ENCODE measurements around the gene CACNA1D.
"Not testable (repeated sequence)": the region's sequence is repeated elsewhere in the genome, so short reads cannot be mapped to it uniquely, and the experiment has no call there.

CACNA1D gene

DNA sequence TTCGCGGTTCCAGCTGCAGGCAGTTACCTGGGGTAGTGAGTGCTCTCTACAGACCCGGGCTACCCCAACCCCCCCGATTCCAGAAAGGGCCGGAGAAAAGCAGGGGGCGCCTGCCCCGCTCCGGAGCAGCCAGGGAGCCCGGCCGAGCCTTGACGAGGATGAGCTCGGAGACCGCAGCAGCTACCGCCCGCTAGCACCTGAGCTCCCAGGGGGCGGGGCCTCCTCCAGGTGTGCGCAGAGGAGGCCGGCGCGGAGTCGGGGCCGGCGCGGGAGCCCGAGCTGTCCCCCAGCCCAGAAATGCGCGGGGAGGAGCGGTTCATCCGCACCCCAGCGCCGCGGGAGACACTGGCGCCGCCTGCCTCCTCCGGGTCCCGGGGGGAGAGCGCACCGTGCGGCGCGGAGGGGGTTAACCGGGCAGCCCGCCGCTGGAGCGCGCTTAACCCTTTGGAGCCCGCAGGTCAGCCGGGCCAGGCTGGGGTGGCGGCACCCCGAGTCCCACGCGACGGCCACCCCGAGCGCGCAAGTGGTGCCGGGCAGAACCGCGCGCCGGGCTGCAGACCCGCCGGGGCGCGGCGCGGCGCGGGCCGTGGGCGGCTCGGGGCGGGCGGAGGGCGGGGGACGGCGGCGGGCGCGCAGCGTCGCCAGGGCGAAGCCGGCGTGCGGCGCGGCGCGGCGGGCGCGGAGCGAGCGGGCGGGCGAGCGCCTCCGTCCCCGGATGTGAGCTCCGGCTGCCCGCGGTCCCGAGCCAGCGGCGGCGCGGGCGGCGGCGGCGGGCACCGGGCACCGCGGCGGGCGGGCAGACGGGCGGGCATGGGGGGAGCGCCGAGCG lies at the start of gene CACNA1D:
Gene CACNA1D (plus strand): TSS at position 649 of the 829 bp plus-strand sequence. CDS start 556 bp downstream, outside the sequence.
- no peak for DNase-seq (ENCODE audit: low read depth)

DNA sequence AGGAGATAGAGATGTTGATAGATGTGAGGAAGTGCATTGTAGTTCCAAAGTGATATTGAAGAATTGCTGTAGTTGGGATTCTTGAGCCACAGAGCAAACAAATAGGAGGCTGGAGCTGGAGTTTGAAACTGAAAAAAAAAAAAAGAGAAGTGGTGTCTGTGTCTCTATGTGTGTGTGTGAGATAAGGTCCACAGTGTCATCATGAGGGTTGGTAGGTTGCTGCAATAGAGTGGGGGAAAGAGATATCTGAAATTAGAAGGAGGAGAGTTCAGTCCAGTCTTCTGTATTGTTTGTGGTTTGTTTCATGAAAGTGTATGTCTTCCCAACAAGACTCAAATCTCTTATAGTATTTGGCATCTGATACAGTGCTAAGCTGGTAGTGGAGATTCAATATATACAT lies 37.3 kb upstream of the CACNA1D start:
- DNase-seq (ENCODE audit: low read depth): no peak

DNA sequence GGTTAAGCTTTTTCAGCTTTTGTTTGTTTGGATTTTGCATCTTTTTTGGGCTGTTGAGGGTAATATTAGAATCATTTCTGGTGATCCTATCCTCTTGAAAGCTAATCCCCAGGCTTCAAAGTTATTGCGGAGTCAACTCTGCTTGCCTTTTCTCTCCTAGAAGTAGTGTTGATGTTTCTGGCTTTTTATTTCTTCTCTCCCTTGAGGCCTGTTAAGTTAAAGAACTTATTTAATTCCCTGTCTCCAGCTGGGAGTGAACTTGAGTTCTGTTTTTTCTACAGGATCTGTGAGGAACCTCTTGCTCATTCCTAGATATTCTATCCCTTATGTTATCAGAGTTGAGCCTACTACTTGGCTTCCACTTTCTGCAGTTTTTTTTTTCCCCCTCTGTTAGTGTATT lies 34.1 kb upstream of the CACNA1D start:
- no peak for DNase-seq (ENCODE audit: low read depth)

DNA sequence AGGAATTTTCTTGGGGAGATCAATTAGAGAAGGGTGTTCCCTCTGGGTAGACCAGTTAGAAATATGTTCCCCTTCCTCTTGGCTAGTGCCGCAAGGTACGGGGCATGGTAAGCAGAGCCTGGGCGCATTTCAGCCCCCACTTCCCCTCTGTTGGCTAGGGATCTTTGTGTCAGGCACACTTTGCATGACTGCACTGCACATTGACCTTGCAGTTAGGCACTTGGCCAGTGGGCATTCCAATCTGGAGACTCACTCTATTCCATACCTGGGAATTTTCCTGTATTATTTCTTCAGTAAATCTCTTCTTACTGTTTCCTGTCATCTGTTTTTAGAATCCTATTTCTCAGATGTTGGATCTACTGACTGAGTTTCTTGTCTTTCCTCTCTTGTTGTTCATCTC lies 30.0 kb upstream of the CACNA1D start:
- DNase-seq (ENCODE audit: low read depth): no peak

DNA sequence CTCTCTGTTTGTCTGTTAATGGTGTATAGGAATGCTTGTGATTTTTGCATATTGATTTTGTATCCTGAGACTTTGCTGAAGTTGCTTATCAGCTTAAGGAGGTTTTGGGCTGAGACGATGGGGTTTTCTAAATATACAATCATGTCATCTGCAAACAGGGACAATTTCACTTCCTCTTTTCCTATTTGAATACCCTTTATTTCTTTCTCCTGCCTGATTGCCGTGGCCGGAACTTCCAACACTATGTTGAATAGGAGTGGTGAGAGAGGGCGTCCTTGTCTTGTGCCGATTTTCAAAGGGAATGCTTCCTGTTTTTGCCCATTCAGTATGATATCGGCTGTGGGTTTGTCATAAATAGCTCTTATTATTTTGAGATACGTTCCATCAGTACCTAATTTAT lies 24.7 kb upstream of the CACNA1D start:
- not testable (repeated sequence) for DNase-seq (ENCODE audit: low read depth)

DNA sequence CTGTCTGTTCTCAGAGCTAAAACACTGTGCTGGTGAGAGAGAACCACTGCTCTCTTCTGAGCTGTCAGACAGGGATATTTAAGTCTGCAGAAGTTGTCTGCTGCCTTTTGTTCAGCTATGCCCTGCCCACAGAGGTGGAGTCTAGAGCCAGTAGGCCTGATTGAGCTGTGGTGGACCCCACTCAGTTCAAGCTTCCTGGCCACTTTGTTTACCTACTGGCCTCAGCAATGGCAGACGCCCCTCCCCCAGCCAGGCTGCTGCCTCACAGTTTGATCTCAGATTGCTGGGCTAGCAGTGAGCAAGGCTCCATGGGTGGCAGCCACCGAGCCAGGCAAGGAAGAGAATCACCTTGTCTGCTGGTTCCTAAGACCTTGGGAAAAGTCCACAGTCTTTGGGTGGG lies 21.0 kb upstream of the CACNA1D start:
- DNase-seq (ENCODE audit: low read depth): no peak

DNA sequence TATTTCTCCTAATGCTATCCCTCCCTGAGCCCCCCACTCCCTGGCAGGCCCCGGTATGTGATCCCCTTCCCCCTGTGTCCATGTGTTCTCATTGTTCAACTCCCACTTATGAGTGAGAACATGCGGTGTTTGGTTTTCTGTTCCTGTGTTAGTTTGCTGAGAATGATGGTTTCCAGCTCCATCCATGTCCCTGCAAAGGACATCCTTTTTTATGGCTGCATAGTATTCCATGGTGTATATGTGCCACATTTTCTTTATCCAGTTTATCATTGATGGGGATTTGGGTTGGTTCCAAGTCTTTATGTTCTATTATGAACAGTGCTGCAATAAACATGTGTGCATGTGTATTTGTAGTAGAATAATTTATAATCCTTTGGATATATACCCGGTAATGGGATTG lies 18.0 kb upstream of the CACNA1D start:
- not testable (repeated sequence) for DNase-seq (ENCODE audit: low read depth)

DNA sequence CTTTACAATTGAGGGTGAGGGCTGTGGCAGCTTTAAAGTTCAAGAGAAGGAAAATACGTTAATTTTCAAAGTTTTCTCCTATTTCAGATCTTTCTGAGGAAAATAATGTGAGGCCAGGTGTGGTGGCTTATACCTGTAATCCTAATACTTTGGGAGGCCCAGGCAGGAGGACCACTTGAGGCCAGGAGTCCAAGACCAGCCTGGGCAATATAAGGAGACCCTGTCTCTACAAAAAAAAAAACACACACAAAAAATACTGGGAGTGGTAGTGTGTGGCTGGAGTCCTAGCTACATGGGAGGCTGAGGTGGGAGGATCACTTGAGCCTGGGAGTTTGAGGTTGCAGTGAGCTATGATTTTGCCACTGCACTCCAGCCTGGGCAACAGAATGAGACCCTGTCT lies 16.7 kb upstream of the CACNA1D start:
- not testable (repeated sequence) for DNase-seq (ENCODE audit: low read depth)

DNA sequence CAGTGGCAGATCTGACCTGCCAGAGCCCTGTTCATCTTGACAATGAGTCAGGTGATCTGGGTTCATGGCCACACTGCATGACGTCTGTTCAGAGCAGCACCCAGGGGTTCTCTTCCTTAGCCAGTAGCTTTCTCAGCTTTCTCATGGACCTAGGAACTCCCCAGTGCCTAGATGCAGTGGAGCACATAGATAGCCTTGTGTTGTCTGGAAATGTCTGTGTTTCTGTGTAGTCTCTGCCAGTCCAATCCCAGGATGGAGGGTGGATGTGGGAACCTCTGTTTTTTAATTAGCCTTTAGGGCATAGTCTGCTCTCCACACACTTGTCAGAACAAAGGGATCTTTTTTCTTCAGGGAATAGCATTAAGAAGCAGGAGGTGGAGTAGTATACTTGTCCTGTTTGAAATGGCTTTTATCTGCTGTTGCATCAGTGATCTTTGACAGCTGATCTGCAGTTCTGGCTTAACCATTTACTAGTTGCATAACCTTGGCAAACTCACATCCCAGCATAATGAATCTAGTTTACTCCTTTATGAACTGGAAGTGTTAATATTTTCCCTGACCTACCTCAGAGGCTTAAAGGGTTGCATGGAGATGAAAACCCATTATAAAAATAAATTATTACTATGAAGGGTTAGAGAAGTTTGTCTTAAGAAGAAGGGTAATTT lies 16.1 kb upstream of the CACNA1D start:
- DNase-seq (ENCODE audit: low read depth): no peak

DNA sequence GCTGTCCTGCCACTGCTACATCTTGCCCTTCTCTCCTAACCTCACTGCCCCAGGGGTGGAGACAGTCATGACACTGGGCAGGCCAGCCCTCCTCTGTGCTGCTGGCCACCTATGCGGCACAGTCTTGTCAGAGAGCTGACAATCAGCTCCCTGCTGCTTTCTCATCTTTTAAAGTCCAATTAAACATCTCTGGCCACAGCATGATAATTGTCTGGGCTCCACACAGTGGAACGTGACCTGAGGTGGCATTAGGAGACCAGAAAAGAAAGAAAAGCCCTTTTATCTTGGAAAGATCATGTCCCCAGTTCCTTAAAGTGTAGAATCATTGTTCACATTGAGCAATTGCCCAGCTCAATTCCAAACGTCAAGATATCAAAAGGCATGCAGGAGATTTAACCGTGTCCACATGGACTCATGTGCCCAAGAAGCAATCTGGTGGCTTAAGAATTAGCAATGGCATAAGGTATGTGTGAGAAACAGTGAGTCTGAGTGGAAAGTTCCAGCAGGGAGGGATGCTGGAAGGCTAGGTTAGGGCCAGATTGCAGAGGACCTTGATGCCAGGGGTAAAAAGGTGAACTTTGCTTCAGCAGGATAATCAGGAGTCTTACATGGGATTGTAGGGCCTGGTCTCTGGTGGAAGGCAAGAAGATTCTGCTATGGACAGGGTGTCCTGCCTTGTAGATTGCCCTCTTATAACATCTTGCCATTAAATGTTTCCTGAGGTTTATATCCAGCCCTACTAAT lies 15.3 kb upstream of the CACNA1D start:
- DNase-seq (ENCODE audit: low read depth): no peak

DNA sequence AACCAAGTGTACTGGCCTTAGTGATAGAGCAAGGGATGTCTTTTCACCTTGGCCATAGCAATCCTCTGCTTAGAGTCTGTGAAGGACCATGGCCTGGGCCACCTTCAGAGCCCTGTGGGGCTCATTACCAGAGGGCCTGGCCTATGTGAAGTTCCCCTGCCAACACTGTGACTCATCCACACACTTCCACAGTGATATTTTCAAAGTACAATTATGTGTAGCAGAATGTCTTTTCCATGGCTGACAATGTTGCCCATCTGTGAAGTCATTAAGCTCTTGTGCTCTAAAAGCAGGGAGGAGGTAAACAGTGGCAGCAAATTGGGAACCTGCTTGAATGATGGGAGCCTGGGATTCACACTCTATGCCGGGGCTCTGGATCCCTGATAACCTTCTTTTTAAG lies 12.2 kb upstream of the CACNA1D start:
- no peak for DNase-seq (ENCODE audit: low read depth)

DNA sequence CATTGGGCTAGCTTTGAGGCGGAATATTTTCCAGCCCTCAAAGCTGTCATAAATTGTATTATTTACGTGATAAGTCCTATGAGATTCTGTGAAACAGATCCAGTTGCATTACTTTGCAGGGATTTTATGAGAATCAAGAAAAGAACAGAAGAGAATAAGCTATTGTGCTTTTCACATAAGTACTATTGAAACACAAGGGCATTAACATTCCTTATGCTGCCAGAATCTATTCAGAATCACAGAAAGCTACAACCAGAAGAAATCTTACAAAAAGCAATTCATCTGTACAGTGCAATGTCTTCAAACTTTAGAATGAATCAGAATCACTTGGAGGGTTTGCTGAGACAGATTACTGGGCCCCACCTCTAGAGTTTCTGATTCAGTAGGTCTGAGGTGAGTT lies 10.6 kb upstream of the CACNA1D start:
- no peak for DNase-seq (ENCODE audit: low read depth)

DNA sequence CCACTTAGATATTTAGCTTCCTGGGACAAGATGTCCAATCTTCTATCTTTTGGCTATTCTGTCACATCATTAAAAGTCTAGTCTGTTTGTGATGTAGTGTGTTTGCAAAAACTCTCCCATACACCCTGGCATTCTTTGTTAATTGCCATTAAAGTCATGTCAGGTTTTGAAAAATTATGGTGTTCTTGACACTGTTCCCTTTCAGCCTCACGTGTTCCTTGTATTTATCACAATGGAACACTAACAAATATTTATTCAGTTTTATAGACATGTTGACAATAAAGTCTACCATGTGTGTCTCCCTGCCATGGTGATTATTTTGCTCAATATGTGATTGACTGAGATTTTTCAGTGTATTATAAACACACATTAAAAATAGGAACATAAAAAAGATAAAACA lies 9.4 kb upstream of the CACNA1D start:
- DNase-seq (ENCODE audit: low read depth): no peak

DNA sequence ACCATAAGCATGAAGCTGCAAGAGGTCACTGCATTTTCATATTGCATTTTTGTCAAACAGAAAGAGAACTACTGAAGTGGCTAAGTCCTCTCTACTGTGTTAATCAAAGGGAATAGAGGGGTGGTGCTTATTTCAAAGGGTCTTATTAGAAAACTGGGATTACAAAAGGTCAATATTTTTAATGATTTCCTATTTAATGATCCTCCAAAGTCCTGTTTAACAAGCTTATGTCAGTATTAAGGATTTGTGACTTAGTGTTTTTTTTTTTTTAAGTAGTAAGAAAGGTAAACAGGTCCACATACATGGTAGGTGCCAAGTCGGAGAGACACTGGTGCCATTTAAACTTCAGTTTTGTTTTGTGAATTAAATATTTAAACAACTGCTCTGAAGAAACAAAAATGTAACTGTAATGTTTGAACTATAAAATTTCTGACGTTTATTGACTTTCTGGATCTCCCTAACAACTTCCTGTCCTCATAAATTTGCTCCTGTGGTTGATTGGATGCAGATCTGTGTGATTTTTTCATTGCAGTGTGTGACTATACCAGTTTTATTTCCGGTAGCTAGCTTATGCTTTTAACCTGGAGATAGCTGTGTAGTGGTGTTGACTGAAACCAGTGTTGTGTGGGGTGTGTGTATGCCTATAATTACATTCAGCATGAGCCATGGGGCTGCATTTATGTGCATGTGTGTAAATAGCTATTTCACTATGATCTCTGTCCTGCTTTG lies 8.6 kb upstream of the CACNA1D start:
- DNase-seq (ENCODE audit: low read depth): no peak

DNA sequence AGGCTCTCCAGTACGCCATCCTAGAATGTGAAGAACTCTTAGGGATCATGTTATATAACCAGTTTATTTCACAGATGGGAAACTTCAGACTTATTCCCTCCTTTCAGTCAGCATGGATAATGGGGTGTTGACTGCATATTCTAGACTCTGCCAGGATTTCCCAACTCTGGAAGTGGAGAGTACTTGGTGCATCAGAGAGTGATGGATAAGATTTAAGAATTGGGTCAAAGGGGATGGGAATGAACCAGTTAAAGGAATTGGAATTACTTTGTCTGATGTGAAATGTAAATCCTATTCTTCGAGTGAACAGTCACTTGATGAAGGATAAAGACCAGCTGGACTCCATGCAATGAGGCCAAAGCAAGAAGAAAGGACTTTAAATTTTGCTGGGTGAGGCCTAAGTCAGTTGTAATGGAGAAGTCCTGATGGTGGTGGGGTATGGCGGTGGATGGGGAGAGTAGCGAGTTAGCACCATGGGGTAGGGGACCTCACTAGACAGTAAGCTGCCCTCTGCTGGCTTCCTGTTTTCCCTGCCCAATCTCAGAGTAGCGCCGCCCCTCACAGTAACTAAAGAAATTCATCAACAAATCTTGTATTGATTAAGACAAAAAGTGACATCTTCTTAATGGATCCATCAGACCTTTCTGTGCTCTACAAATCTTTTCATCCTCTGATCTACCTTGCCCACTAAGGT lies 7.3 kb upstream of the CACNA1D start:
- DNase-seq (ENCODE audit: low read depth): no peak

DNA sequence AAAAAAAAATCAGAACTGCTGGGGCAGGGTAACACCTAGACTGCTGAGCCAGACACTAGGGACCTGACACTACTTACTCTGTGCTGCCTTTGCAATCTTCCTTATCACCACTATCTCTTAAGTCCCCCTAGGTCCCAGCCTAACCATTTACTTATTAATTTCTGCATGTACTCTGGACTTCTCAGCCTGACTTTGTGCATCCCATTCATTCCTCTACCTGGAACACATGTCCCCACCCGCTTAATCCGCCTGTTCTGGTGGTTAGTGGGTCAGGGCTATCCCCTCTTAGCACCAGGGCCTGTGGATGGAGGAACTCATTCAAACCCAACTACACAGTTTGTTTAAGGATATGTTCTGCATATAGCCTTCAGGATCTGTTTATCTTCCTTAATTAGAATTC lies 5.0 kb upstream of the CACNA1D start:
- DNase-seq (ENCODE audit: low read depth): no peak

DNA sequence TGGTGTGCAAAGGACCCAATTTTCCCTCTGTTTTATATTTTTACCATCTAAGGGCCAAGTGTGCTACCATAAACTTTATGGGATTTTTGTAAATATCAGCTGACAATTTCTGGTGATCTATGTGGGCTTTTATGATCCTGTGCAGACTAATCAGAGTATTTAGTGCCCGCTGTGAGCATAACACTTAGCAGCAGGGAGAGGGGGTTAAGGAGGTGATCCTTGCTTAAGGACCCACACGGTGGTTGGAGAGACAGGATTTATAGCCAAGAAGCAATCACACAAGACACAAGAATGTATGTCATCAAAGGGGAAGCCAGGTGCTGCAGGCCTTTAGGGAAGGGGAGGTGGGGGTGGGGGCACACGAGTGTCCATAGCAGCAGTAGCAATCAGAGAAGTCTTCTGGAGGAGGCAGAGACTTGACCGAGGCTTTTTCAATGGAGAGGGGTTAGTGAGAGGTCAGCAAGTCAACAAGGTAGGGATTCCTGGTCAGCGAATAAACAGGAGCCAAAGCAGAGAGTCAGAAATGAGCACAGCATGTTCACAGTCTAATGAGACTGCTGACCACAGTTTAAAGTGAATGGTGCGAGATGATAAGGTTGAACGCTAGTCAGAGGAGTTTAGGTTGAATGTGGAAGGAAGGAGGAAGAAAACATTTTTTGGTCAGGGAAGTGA lies 4.5 kb upstream of the CACNA1D start:
- DNase-seq (ENCODE audit: low read depth): no peak

DNA sequence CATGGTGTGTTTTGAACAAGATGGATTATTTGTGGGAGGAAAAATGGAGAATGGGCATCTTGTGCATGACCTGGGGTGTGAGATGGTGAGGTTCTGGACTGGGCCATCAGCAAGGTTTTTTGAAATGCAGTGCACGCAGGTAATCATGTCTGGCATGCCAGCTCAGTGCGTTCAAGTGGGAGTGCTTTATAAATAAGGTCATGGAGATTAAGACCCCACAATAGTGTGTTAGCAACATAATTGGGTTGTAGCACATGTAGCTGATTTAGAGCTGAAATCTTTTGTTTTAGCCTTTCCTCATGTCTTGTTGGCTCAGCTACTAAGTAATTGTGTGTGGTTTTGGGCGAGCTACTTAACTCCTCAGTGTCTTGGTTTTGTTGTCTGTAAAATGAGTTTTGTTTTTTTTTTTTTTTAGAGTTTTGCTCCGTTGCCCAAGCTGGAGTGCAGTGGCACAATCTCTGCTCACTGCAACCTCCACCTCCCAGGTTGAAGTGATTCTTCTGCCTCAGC lies 3.9 kb upstream of the CACNA1D start:
- DNase-seq (ENCODE audit: low read depth): no peak

DNA sequence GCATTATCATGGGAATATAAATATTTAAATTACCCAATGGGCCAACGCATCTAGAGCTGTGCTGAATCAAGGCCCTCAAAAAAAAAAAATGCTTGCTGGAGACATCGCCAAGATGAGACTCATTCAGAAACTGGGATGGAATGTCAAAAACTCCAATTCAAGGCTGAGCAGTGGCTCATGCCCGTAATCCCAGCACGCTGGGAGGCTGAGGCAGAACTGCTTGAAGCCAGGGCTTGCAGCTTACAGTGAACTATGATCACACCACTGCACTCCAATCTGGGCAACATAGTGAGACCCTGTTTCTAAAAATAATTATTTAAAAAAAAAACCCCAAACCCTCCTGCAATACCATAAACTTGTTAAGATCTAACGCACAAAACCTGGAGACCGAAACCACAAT lies 3.1 kb upstream of the CACNA1D start:
- no peak for DNase-seq (ENCODE audit: low read depth)

DNA sequence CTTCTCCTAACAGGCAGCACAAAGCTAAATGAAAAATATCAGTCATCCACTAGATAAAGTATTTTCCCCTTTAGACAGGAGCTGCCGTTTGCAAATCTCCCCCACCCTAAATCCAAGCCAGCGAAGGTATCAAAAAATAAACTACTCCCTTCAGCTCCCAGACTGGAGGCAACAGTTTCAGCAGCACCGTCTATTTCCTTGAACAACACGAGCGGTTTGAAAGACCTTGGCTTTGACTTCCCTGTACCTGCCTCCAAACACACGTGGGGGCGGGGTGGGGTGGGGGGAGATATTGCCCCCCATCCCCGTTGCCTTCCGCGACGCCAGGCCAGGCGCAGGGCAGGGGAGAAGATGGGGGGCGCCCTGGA lies 832 bp upstream of the CACNA1D start:
- no peak for DNase-seq (ENCODE audit: low read depth)

DNA sequence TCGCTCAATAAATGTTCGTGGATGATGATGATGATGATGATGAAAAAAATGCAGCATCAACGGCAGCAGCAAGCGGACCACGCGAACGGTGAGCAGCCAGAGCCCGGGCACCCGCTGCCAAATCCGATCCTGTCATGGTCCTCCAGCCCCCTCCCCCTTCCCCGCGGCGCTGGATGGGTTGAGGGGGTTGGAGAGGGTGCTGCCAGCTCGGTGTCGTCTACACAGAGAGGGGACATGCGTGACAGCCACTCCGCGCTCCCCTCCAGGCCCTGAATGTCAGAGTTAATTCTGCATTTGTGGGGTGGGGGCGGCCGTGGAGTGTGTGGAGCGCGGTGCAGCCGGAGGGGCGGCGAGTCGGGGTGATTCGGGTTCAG lies 722 bp downstream of the CACNA1D start:
- no peak for DNase-seq (ENCODE audit: low read depth)
